ENCODE measurements around the gene A4GALT. TPM values are rescaled to one million over a fixed set of nuclear protein-coding genes. Genes with fewer than 3 reads are reported as not detected.
"Not testable (repeated sequence)": the region's sequence is repeated elsewhere in the genome, so short reads cannot be mapped to it uniquely, and the experiment has no call there.

The A4GALT gene
- total RNA-seq, 1 donor: 22.2 TPM

DNA sequence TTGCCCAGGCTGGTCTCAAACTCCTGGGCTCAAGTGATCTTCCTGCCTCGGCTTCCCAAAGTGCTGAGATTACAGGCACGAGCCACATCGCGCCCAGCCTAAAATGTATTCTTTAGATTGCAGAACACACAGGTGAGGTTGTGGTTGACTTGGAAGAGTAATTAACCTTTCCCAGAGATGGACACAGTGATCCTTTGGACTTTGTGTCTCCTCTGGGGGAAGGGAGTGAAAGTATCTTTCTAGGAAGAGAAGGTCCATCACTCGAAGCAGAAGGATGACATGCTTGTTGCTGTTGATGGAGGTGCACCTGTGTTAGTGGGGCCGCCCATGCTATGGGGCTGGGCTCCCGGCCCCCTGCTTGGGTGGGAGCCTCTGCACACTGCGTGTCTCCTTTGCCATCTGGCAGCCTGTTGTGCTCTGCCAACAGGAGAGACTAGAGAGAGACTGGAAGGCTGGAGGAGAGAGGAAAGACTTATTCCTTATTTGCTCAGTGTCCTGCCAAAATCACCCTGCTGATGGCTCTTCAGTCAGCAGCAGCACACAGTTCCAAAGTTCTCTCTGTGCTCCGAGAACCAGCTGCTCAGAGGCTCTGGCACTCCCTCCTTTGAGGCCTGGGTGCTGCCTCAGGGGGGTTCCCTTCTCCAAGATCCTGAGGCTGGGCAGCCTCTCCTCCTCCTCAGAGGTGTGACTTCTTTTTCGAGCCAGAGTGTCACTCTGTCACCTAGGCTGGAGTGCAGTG is 38.4 kb downstream of the A4GALT start:
- TF ChIP-seq, protein P1, sequence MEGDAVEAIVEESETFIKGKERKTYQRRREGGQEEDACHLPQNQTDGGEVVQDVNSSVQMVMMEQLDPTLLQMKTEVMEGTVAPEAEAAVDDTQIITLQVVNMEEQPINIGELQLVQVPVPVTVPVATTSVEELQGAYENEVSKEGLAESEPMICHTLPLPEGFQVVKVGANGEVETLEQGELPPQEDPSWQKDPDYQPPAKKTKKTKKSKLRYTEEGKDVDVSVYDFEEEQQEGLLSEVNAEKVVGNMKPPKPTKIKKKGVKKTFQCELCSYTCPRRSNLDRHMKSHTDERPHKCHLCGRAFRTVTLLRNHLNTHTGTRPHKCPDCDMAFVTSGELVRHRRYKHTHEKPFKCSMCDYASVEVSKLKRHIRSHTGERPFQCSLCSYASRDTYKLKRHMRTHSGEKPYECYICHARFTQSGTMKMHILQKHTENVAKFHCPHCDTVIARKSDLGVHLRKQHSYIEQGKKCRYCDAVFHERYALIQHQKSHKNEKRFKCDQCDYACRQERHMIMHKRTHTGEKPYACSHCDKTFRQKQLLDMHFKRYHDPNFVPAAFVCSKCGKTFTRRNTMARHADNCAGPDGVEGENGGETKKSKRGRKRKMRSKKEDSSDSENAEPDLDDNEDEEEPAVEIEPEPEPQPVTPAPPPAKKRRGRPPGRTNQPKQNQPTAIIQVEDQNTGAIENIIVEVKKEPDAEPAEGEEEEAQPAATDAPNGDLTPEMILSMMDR (IDR thresholded peaks at IDR 0.05; ENCODE audit: insufficient read depth, low read length): no peak
- DNase-seq (ENCODE audit: low read depth): no peak
- no peak overlapping the region for H3K4me3 ChIP-seq (ENCODE audit: low read depth, low read length)

DNA sequence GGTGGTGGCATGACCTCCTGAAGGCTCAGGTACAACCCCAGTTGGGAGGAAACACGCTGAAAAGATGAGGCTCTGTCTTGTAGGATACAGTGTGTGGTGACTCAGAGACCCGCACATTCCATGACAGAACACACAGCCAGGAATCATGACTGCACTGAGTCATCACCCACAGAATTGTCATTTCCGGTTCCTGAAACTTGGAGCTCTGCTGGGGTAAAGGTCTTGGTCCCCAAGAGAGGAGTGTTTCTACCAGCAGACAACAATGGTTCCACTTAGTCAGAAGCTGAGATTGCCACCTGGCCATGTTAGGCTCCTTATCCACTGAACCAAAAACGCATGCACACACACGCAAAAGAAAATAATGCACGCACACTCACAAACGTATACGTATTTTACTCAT is 40.0 kb downstream of the A4GALT start:
- TF ChIP-seq, protein P1 (IDR thresholded peaks at IDR 0.05; ENCODE audit: insufficient read depth, low read length): no peak
- H3K4me3 ChIP-seq (ENCODE audit: low read depth, low read length): no peak overlapping the region
- DNase-seq (ENCODE audit: low read depth): peak; percentile 96

DNA sequence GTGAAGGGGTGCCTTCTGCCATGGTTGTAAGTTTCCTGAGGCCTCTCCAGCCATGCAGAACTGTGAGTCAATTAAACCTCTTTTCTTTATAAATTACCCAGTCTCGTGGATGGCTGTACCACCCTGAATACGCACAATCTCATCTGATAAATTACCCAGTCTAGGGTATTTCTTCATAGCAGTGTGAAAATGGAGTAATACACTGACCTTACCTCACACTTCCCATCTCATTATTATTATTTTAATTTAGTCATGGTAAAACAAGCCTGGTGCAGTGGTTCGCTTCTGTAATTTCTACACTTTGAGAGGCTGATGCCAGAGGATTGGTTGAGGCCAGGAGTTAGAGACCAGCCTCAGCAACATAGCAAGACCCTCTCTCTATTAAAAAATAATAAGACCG is 41.0 kb downstream of the A4GALT start:
- TF ChIP-seq, protein P1 (IDR thresholded peaks at IDR 0.05; ENCODE audit: insufficient read depth, low read length): no peak
- DNase-seq (ENCODE audit: low read depth): no peak
- H3K4me3 ChIP-seq (ENCODE audit: low read depth, low read length): no peak overlapping the region

DNA sequence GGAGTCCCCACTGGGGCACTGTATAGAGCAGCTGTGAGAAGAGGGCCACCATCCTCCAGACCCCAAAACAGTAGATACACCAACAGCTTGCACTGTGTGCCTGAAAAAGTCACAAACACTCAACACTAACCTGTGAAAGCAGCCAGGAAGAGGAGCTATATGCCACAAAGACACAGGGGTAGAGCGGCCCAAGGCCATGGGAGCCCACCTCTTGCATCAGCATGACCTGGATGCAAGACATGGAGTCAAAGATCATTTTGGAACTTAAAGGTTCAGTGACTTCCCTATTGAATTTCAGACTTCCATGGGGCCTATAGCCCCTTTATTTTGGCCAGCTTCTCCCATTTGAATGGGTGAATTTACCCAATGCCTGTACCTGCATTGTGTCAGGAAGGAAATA is 41.8 kb downstream of the A4GALT start:
- DNase-seq (ENCODE audit: low read depth): no peak
- no peak overlapping the region for H3K4me3 ChIP-seq (ENCODE audit: low read depth, low read length)
- TF ChIP-seq, protein P1 (IDR thresholded peaks at IDR 0.05; ENCODE audit: insufficient read depth, low read length): no peak

DNA sequence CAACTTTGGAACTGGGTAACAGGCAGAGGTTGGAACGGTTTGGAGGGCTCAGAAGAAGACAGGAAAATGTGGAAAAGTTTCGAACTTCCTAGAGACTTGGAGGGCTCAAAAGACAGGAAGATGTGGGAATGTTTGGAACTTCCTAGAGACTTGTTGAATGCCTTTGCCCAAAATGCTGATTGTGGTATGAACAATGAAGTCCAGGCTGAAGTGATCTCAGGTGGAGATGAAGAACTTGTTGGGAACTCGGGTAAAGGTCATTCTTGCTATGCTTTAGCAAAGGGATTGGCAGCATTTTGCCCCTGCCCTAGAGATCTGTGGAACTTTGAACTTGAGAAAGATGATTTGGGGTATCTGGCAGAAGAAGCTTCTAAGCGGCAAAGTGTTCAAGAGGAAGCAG is 42.7 kb downstream of the A4GALT start:
- not testable (repeated sequence) for DNase-seq (ENCODE audit: low read depth)

DNA sequence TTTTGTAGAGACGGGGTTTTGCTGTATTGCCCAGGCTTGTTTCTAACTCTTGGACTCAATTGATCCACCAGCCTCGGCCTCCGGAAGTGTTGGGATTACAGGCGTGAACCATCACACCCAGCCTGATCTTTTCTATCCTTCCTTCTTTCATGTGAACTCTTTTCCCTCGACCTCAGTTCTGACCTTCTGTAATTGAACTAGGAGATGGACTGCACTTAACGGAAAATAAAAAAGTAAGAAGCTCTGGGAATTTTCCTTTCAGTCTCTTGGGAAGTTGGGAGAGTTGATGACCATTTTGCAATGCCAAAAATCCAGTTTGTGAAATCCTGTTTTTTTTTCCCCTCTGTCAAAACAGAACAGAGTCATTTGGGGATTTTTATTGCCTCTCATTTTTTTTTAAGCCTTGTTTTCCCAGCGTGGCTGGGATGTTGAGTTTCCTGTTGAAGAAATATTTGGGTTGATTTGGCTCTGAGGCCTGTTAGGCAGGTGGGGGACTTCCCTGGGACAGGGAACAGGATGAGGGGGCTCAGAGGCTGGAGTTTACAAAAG is 44.5 kb downstream of the A4GALT start:
- TF ChIP-seq, protein P1 (IDR thresholded peaks at IDR 0.05; ENCODE audit: insufficient read depth, low read length): no peak
- DNase-seq (ENCODE audit: low read depth): peak; percentile 81

More for the DNA sequence above, 42.7 kb downstream of the A4GALT start:
- H3K4me3 ChIP-seq (ENCODE audit: low read depth, low read length): not testable (repeated sequence)

DNA sequence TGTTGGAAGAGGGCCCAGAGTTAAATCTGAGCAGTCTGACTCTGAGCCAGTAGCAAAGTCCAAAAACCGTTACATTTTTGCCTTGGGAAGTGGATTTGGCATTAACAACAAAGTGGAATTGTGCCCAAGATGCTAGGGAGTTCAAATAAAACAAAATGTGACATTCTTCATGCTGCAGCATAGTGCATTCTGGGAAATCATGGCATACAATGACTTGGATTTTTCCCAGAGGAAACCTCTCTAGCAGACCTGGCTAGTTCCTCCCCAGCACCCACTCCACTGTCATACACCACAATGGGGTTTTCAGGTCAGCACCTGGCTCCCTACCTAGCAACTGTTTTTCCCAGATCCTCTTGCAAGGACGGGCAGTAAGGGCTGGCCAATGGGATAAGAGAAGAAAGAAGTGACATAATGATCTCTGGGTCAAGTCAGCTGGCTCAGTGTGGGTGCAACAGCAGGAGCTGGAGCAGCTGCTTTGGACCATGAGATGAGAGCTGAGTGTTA is 46.7 kb downstream of the A4GALT start:
- TF ChIP-seq, protein P1 (IDR thresholded peaks at IDR 0.05; ENCODE audit: insufficient read depth, low read length): no peak
- peak; percentile 90 for DNase-seq (ENCODE audit: low read depth)

More for the DNA sequence above, 44.5 kb downstream of the A4GALT start:
- H3K4me3 ChIP-seq (ENCODE audit: low read depth, low read length): no peak overlapping the region

DNA sequence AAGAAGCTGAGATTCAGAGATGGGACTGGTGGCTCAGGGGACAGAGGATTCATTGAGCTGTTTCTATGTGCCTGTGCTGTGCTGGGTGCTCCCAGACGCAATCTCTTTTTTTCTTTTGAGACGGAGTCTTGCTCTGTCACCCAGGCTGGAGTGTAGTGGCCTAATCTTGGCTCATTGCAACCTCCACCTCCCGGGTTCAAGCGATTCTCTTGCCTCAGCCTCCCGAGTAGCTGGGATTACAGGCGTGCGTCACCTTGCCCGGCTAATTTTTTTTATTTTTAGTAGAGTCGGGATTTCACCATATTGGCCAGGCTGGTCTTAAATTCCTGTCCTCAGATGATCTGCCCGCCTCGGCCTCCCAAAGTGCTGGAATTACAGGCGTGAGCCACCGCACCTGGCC is 47.6 kb downstream of the A4GALT start:
- not testable (repeated sequence) for H3K4me3 ChIP-seq (ENCODE audit: low read depth, low read length); DNase-seq (ENCODE audit: low read depth)

More for the DNA sequence above, 46.7 kb downstream of the A4GALT start:
- H3K4me3 ChIP-seq (ENCODE audit: low read depth, low read length): no peak overlapping the region

Measured in fibroblast of the aortic adventitia (primary cell).